Left forelimb (tissue), 1 donor: ENCODE data around the gene SLC10A4.

Experiments used
- DNase-seq: peaks from one replicate; pipeline ENCODE4 v3.0.0-alpha.2; 2018; ENCODE audit warnings: low spot score

SLC10A4 gene

GRCh38 chr4:48490012-48490679, 7.0 kb downstream of the SLC10A4 start, which contains the start of gene ZAR1:
Gene ZAR1, plus strand, starts transcription at chr4:48490252. Its CDS starts 40 bp downstream, at chr4:48490292.
- DNase-seq = no peak

GRCh38 chr4:48490680-48491513, 7.8 kb downstream of the SLC10A4 start:
- DNase-seq = no peak

GRCh38 chr4:48491514-48492176, 8.5 kb downstream of the SLC10A4 start:
- DNase-seq = no peak

- no peak for DNase-seq
Measured at GRCh38 chr4:48493452-48494100, 10.4 kb downstream of the SLC10A4 start.

GRCh38 chr4:48495941-48496340, 12.8 kb downstream of the SLC10A4 start:
- no peak for DNase-seq

- no peak for DNase-seq
Measured at GRCh38 chr4:48498895-48499294, 15.8 kb downstream of the SLC10A4 start.

GRCh38 chr4:48499551-48500066, 16.5 kb downstream of the SLC10A4 start:
- no peak for DNase-seq

- DNase-seq = no peak
Measured at GRCh38 chr4:48503233-48504025, 20.3 kb downstream of the SLC10A4 start.

GRCh38 chr4:48504026-48504330, 20.8 kb downstream of the SLC10A4 start:
- no peak for DNase-seq

GRCh38 chr4:48504352-48504751, 21.2 kb downstream of the SLC10A4 start:
- DNase-seq = no peak

GRCh38 chr4:48506716-48507115, 23.6 kb downstream of the SLC10A4 start:
- DNase-seq = no peak

- DNase-seq = no peak
Measured at GRCh38 chr4:48509543-48509942, 26.4 kb downstream of the SLC10A4 start.

- DNase-seq = no peak
Measured at GRCh38 chr4:48518143-48518542, 35.0 kb downstream of the SLC10A4 start.

GRCh38 chr4:48526406-48526805, 43.3 kb downstream of the SLC10A4 start:
- no peak for DNase-seq

GRCh38 chr4:48538358-48538757, 55.2 kb downstream of the SLC10A4 start:
- DNase-seq = no peak
